Measurements from ENCODE around the gene TMEM270.
A peak's percentile ranks its signal among the peaks of the same experiment; 100 is the strongest.

TMEM270 gene

DNA sequence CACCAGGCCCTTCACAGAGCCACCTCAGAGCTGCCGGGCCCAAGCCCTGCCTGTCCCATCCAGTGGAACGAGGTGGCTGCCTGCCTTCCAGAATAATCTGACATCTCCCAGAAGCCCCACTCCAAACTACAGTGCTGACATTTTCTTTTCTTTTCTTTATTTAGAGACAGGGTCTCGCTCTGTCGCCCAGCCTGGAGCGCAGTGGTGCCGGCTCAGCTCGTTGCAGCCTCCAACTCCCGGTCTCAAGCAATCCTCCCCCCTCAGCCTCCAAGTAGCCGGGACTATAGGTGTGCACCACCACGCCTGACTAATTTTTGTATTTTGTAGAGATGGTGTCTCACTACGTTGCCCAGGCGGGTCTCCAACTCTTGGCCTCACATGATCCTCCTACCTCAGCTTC is 346 bp downstream of the TMEM270 start:
- Histone ChIP-seq H4K20me1 (ENCODE audit: insufficient read depth, low read length) (no peaks in the 10 kb centered on the region), H3K4me3 (ENCODE audit: low read depth, low read length, poor library complexity, severe bottlenecking) (no peak overlapping the region), H3K9me3 (ENCODE audit: low read length) (no peaks in the 10 kb centered on the region), H2AFZ (ENCODE audit: low read length) (no peak overlapping the region), H3F3A (ENCODE audit: insufficient read depth, low read length) (no peaks in the 10 kb centered on the region), H3K27me3 (ENCODE audit: insufficient read depth, low read length) (peaks cover 8% of the 10 kb centered on the region; the same call in 1 of the 2 replicates), H3K4me1 (ENCODE audit: insufficient read depth, low read length, severe bottlenecking) (no peaks in the 10 kb centered on the region), H3K27ac (ENCODE audit: low read depth, low read length, poor library complexity, severe bottlenecking) (no peak overlapping the region), H3K79me2 (ENCODE audit: insufficient read depth, low read length) (no peaks in the 10 kb centered on the region), H3K9ac (ENCODE audit: low read length) (no peak overlapping the region), H3K36me3 (ENCODE audit: insufficient read depth, low read length) (no peaks in the 10 kb centered on the region), H3K4me2 (ENCODE audit: low read length) (no peak overlapping the region), H3K9me2 (ENCODE audit: low read depth, low read length) (no peaks in the 10 kb centered on the region)
- TF ChIP-seq EZH2 (IDR thresholded peaks at IDR 0.05; ENCODE audit: borderline replicate concordance, low read length) (no peak), CTCF (IDR thresholded peaks at IDR 0.05; ENCODE audit: low read length) (no peak)

DNA sequence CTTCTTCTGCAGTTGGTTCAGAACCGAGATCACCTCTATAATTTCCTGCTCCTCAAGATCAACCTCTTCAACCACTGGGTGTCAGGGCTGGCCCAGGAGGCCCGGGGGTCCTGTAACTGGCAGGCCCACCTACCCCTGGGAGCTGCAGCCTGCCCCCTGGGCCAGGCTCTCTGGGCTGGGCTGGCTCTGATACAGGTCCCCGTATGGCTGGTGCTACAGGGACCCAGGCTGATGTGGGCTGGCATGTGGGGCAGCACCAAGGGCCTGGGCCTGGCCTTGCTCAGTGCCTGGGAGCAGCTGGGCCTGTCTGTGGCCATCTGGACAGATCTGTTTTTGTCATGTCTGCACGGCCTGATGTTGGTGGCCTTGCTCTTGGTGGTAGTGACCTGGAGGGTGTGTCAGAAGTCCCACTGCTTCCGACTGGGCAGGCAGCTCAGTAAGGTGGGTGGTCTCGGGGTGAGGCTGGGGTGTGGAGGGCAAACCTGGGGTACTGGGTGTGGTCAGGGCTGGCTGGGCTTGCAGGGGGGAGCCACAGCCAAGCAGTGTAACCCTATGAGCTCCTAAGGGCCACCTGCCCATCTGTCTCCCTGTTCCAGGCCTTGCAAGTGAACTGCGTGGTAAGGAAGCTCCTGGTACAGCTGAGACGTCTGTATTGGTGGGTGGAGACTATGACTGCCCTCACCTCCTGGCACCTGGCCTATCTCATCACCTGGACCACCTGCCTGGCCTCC is 4.2 kb downstream of the TMEM270 start:
- Histone ChIP-seq H3K9ac (ENCODE audit: low read length) (no peak overlapping the region), H3K4me1 (ENCODE audit: insufficient read depth, low read length, severe bottlenecking) (no peaks in the 10 kb centered on the region), H3K4me2 (ENCODE audit: low read length) (no peak overlapping the region), H3K9me2 (ENCODE audit: low read depth, low read length) (no peaks in the 10 kb centered on the region), H3K4me3 (ENCODE audit: low read depth, low read length, poor library complexity, severe bottlenecking) (no peak overlapping the region), H4K20me1 (ENCODE audit: insufficient read depth, low read length) (no peaks in the 10 kb centered on the region), H3K36me3 (ENCODE audit: insufficient read depth, low read length) (no peaks in the 10 kb centered on the region), H3K9me3 (ENCODE audit: low read length) (no peaks in the 10 kb centered on the region), H3K27me3 (ENCODE audit: insufficient read depth, low read length) (peaks cover 13% of the 10 kb centered on the region; the same call in 1 of the 2 replicates), H3K79me2 (ENCODE audit: insufficient read depth, low read length) (no peaks in the 10 kb centered on the region), H3F3A (ENCODE audit: insufficient read depth, low read length) (no peaks in the 10 kb centered on the region), H2AFZ (ENCODE audit: low read length) (no peak overlapping the region), H3K27ac (ENCODE audit: low read depth, low read length, poor library complexity, severe bottlenecking) (no peak overlapping the region)
- no peak for TF ChIP-seq CTCF (IDR thresholded peaks at IDR 0.05; ENCODE audit: low read length)
- no peak for TF ChIP-seq EZH2 (IDR thresholded peaks at IDR 0.05; ENCODE audit: borderline replicate concordance, low read length)

GRCh38 chr7:73865738-73866445 is 4.9 kb downstream of the TMEM270 start:
- Histone ChIP-seq H3K4me3 (ENCODE audit: low read depth, low read length, poor library complexity, severe bottlenecking) (no peak overlapping the region), H3K4me2 (ENCODE audit: low read length) (no peak overlapping the region), H2AFZ (ENCODE audit: low read length) (no peak overlapping the region), H3K36me3 (ENCODE audit: insufficient read depth, low read length) (no peaks in the 10 kb centered on the region), H3K27me3 (ENCODE audit: insufficient read depth, low read length) (peaks cover 14% of the 10 kb centered on the region; the same call in 1 of the 2 replicates), H3K4me1 (ENCODE audit: insufficient read depth, low read length, severe bottlenecking) (no peaks in the 10 kb centered on the region), H3F3A (ENCODE audit: insufficient read depth, low read length) (no peaks in the 10 kb centered on the region), H3K27ac (ENCODE audit: low read depth, low read length, poor library complexity, severe bottlenecking) (no peak overlapping the region), H4K20me1 (ENCODE audit: insufficient read depth, low read length) (no peaks in the 10 kb centered on the region), H3K9me2 (ENCODE audit: low read depth, low read length) (no peaks in the 10 kb centered on the region), H3K79me2 (ENCODE audit: insufficient read depth, low read length) (no peaks in the 10 kb centered on the region), H3K9ac (ENCODE audit: low read length) (no peak overlapping the region), H3K9me3 (ENCODE audit: low read length) (no peaks in the 10 kb centered on the region)
- TF ChIP-seq CTCF (IDR thresholded peaks at IDR 0.05; ENCODE audit: low read length), result peak; percentile 65
- TF ChIP-seq EZH2 (IDR thresholded peaks at IDR 0.05; ENCODE audit: borderline replicate concordance, low read length), result no peak
